HG02571 (cell line): ENCODE data around the gene SKIDA1.
A peak's percentile ranks its signal among the peaks of the same experiment; 100 is the strongest.

Experiments used
- ATAC-seq: cut with Tn5 transposase; IDR thresholded peaks from one replicate; pipeline ENCODE4 v1.9.1; 2021; ENCODE audit warnings: mild to moderate bottlenecking, moderate library complexity; ENCODE audit not compliant: unreplicated experiment

SKIDA1 gene

DNA sequence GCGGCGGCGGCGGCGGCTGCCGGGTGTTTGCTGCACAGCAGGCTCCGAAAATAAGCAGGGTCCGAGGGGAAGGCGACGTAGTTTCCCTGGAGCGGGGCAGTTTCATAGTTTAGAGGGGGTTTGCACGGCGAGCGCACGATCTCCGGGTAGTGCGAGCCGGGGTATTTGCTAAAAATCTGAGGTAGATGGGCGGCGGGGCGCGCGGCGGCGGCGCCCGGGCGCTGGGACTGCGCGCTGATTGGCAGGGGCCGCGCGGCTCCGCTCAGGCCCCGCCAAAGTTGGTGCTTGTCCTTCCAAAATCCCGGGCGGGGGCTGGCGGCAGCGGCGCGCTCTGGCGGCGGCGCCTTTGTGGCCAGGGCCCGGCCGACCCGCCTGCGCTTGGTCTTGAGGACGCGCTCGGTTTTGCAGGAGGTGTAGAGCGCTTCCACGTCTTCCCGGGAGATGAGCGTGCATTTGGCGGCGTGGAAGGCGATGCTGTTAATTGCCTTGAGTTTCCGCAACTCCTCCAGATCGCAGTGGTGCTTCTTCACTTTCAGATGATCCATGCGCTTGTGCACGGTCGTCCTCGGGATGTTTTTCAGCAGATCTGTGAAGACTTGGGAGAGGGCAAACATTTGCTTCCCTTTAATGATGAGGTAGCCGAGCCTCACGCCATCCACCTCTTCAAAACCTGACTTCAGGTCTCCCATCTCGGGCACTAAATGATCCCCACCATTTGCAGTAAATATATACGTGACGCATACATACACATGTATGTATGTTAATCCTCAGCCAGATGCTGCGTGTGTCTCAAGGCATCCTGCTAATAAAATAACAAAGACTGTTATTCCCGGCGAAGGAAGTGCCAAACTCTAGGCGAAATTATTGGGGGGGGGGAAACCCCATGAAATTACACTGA is 8.1 kb downstream of the SKIDA1 start:
- ATAC-seq = peak; percentile 48

DNA sequence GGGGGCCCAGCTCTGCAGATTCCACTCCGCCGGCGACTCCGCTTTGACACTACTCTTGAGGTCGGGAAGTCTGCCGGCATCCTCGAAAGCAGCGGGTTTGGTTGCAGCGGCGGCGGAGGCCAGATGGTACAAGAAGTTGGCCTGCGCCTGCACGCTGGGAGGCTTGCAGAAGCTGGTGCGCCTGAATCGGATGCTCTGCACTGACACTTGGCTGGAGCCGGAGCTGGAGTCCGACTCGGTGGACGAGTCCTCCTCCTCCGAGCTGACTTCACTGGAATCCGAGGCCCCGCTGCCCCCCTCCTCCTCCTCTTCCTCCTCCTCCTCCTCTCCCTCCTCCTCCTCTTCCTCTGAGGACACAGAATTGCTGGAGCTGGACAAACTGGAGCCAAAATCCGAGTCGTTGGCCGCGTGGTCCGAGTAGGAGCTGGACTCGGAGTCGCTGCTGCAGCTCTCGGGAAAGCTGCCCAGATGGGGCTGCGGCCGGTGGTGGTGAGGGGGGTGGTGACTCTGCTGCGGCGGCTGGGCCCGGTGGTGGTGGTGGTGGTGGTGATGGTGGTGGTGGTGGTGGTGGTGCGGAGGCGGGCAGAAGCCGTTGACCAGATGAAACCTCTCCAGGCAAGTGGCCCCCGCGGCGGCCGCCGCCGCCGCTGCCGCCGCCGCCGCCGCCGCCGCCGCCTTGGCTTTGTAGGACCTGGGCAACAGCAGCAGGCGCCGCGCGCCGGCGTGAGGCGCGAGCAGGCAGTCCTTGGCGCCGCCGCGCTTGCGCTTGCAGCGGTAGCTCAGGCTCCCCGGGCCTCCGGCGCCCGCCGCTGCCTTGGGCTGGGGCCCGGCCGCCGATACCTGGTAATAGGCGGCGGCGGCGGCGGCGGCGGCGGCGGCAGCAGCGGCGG is 9.0 kb downstream of the SKIDA1 start:
- peak; percentile 59 for ATAC-seq

DNA sequence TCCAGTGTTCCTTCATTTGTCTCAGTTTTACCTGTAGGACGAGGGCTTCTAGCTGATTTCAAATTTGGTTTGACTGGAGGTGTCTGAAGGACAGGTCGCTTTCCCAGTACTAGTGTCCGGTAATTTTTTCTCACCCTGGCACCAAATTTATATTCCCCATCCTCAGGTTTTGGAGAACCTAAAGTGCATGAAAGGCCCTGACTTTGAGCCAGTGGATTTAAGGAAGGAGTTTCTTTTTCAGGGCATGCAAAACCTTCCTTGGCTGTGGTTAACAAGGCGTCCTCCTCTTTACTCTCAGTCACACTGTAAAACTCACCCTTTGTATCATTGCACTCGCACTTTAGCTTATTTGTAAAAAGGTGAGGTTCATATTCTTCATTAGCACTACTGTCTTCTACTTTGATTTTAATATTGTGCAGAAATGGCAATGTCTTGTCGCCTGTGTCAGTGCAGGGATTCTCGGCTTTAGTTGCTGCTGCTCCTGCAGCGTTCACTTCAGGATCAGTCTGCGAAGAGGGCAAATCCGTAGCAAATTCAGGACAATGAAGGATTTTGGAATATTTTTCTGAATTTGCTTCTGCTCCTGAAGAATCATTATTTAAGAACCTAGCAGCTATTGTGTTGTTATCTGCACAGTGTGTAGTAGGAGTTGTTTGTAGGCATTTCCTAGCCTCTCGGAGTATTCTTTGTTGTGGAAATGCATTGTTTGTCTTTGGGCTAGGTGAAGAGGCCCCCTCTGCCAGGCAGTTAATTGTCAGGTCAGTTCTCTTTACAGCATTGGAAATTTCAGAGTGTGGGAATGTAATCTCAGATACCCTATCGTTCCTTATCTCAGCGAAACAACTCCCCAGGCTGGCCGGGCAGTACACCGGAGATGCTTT is 9.9 kb downstream of the SKIDA1 start:
- no peak for ATAC-seq

DNA sequence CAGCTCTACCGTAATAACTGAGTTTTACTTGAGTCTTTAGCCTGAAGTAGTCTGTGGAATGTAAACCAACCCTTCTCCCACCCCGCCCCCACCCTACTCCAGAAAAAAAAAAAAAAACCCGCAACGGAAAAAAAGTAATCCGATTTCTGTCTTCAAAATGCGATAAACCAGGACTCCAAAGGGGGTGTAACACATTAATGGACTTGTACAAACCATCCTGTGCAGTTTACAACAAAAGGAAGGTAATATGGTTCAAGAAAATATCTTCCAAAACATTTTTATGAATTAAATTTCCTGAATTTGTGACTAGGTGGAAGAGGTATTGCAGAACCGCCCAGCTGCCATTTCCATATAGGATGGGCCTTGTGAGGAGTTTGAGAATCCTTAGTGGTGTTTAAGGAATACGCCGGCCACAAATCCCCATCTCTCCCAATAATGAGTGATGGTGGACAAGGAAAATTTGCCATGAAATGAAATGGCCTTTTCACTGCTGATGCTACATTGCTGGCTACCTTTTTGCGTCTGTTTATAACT is 10.6 kb downstream of the SKIDA1 start:
- no peak for ATAC-seq

DNA sequence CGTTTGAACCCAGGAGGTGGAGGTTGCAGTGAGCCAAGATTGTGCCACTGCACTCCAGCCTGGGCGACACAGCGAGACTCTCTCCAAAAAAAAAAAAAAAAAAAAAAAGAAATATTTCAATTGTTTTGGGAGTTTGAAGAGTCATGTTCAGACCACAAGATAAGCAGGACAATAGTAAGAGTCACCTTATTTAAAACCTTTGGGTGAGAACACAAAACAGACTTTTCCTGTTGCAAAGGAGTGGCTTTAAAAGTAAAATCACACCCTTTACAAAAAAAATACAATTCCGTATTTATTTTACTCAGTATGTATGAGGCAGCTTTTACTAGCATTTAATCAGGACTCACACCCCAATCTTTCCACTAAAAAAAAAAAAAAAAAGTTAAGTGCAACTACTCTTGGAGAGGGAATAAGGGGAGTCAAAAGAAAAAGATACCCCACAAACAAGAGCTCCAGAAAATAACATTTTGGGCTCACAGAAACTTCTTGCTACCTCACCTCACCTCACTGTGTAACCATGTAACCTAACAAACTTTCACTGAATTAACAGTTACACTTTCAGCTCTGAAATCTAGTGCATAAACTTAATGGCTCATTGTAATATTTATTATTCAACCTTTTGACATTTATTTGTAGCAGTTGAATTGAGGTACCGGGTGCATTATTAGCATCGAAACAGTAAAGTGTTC is 11.2 kb downstream of the SKIDA1 start:
- ATAC-seq = no peak

DNA sequence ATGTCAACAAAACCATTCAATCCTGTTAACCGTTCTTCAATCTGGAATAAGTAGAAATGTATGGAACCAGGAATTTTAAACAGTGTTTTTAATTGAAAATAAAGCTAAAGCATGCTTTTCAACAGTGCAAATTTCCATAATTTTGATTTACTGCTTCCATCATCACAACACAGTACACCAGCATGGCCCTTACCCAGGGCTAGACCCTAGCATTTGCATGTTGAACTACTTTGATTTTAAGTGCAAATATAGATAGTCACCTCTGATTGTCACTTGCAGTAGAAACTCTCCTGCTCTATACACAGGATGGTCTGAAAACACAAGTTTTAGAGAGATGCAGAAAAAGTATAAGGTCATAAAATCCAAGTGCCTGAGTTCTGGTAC is 12.1 kb downstream of the SKIDA1 start:
- ATAC-seq = no peak

DNA sequence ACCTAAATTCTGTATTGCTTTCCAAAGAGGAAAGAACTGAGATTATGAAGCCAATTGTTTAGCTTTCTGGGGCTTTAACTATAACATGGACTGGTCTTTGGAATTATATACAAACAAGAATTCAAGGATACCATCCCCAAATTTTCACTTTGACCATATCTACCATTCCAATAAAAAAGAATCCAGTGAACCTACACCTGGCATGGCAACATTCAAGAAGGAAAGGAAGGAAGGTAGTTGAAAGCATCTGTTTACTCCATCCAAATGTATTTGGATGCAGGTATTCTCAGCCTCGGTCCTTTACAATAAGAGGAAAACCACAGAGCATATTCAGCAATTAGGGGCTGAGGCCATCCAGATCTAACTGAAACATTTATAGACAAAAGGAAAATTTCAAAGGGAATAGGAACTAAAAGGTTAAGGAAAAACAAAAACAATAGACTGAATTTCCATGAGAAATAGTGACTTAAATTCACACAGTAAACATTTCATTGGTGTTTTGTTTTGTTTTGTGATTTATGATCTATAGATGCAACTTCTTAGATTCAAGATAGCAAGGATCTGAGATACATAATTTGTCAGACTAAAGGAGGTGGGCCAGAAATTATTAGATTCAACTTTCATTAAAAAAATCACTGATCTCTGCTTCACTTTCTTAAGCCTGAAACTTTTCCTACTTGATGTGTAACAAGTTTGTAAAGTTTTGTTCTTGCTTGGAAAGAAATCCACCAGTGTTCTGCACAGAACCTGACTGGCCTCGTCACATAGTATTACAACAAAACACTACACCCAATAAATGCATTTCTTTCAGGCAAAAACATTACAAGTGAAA is 12.7 kb downstream of the SKIDA1 start:
- ATAC-seq = no peak

DNA sequence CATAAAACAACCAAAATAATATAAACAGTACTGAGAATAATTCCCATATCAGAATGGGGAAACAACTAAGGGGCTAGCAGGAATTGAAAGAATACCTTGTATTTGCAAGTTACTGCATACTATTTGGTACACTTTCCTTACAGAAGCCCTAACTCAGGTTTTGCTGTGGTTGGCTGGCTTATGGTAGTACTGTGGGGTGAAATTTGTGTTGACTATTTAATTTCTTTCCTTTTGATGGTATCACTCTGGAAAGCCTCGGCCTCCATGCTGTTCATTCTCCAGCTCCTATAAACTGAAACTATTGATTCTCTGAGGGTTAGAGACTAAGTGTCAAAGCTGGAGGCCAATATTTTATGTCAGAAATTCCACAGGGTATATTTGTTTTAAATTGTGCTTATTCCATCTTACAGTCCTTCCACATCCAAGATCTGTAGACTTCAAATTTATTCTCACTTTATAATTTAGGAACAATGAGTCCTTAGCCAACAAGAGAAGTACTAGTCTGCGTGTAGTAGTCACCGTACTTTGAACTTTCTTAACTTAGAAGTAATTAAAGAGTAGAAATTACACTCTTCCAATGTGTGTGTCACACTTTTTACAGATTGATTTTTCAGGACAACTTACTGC is 13.4 kb downstream of the SKIDA1 start:
- ATAC-seq = no peak

DNA sequence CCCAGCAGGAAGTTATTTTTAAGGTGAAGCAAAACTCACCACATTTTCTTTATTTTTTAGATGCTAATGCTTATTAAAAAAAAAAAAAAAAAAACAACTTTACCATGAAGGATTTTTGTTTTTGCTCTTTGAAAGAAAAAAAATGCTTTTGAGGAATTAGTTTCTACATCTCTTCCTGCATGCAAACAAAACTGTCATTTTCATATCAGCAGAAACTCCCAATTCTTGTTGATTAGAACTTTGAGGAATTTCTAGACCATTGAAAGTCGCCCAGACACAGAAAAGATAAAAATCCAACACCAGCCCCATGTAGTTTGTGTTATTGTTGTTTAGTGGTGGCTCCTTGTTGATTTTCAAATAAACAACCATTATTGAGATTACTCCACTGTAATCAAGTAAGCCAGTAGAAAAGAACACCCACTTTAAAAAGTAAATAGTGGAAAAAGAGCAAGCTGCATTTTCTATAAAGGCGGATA is 14.3 kb downstream of the SKIDA1 start:
- no peak for ATAC-seq

DNA sequence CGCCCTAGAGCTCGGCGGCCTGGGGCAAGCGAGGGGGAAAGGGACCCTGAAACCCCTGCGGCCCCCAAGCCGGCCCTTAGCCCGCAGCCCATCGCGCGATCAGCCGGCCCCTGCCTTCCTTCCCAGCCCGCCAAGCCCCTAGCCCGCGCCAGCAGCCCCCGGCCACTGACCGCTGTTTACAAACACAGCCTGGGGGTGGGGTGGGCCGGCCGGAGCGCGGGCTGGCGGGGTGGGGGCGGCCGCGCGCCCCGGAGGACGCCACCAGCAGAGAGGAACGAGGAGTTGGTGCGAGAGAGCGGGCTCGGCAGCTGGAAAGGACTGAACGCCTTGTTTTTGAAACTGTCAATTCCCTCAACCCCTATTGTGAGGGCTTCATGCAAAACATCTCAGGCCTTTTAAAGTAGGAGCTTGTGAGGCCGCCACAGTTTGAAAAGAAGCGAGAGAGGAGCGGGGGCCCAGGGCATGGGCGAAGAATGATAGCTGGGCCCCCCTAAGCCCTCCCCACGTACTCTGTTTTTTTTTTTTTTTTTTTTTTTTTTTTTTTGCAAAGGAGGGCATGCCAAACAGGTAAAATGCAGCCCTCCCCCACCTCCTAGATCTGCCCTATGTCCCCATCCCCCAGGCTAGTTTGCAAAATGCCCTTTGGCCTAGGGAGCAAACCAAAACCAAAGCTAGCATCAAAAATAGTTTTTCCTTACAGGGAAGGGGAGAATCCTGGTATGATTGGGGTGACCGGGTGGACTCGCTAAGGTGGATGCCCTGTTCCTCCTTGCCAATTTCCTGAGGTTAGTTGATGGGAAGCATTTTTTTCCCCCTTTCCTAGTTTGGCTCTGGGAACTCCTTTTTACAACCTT is 15.0 kb downstream of the SKIDA1 start:
- ATAC-seq = no peak

DNA sequence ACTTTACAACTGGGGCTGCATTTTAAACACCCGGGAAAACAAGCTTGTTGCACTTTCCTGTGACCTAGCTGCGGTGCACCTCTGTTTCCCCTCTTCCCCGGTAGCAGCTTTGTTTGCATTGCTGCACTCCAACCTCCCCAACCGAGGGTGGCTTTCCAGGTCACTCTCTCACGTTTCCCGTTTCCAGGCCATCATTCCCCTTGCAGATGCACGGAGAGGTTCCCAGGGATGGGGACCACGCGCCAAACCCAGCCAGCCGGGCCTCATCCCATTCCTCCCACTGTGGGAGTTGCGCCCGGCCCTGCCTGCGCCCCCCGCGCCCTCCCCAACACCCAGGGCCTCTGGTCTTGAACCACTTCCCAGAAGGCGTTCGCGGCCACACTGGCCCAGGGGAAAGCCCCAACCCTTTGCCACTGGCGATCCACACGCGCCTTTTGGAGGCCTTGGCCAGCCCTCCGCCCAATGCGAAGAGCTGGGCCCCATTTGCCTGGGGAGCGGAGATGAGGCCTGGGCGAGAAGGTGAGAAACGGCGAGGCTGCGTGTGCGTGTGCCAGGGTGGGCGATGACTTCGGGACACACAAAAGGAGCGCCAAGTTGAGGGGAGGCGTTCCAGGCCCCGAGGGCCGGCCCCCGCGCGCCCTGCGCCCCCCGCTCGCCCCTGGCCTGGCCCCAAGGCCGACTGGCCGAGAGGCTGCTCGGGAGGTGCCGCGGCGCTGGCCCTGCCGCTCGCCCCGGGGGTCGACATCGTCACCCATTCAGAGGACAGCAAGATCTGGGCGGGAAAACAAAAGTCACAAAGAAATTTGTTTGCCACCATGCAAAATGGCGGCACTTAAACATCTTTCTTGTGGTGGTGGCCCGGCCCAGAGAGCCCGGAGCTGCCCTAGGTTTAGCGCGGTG is 15.9 kb downstream of the SKIDA1 start:
- no peak for ATAC-seq

DNA sequence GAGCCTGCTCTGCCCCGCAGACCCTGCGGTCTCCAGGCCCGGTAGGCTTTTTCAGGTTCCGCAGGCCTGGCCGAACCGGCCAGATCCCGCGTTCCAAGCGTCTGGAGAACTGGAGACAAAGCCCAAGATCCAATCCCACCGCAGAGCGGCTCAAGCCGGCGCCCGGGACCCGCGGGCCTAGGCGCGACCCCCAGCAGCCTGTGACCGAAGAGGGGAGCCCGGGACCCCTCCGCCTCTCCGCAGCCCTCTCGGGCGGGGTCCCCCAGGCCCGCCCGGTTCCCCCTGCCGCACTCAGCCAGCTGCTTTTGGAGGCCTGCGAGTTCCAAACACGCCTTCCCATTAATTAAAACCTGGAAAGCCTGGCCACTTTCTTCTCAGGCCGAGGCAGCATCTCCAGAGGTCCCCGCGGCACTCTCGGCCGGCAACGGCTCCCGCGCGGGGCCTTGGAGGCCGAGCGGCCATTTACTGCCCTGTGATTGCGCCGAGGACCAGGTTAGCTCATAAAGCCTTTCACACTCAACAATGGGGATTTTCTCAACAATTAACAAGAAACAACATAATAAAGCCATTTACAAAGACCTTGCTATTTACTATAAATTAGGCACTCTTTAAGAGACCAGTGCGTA is 16.7 kb downstream of the SKIDA1 start:
- no peak for ATAC-seq

DNA sequence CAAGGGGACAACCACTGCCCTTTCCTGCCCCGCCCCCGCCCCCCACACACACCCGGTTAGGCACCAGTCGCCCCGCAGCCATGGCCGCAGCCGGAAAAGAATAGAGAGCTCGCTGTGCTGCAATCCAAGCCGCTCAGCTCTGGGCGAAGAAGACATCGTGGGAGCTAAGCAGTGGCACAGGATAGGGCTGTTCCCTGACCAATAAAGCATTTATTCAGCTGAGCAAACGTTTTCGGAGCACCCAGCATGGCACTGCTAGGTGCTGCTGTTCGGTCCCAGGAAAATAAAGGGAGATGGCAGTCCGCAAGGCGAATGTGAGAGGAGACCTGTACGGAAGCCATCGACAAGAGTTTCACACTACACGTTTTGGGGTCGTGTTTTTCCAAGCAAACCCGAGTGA is 18.3 kb downstream of the SKIDA1 start:
- no peak for ATAC-seq

DNA sequence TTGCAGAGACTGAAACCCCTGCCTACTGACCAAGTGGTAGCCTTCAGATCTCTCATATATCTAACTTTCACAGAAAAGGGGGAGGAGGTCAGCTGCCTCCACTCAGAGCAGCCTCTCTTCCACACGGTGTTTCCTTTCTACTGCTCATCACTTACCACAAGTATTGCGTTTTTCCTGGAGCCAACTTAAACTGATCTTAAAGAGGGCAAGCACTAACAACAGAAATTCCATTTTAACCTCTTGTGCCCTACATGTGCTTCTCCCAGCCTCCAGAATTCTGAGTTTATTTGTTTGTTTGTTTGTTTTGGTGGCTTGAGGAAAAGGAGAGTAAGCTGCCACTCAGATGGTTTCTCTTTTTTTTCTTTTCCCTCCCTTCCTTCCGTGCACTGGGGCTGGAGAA is 19.1 kb downstream of the SKIDA1 start:
- no peak for ATAC-seq

DNA sequence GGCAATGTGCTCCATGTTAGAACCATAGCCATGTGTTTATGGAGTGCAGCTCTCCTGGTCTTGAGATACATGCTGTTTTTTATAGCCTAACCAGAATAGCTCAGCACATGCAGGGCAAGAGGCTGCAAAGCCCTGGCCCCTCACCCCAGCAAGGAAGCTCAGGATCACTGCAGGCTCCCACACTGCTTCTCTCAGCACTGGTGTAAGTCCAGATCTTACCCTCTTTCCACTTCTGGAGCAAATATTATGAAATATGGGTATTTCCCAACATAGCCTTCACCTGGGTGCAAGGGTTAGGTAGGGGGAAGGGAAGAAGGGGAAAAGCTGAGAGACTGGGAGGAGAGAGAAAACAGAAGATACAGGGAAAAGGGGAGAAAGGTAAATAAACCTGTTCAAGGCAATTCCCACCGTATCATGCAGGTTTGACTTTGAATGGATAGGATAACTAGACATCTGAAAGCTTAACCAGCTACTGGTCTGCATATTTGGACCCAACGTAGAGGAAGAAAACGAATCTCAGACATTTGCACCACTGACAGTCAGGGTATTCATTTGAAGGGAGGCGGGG is 19.7 kb downstream of the SKIDA1 start:
- ATAC-seq = no peak

DNA sequence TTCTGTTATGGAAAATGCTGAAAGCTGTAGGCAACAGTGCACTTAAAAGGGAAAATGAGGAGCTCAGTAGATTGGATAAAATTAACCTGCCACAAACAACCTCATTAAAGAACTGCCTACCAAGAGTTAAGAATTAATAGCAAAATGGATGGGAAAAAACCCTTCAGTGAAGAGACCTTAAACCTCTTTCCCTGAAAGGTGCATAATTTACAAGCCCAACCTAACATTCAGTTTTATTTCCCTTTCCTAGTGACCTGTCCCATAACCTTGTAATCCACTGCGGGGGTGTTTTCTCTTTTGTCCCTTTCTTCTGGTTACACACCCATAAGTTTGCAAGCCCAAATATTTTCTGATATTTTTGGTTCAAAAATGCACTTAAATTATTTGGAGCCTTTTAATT is 21.9 kb downstream of the SKIDA1 start:
- ATAC-seq = no peak
